Measurements from ENCODE around the gene SERPINI1. TPM values are rescaled to one million over a fixed set of nuclear protein-coding genes. Genes with fewer than 3 reads are reported as not detected.
"Not testable (repeated sequence)": the region's sequence is repeated elsewhere in the genome, so short reads cannot be mapped to it uniquely, and the experiment has no call there.

The SERPINI1 gene
- total RNA-seq, 1 experiment from 2014 or later = 4.4 TPM

- H3K36me3 ChIP-seq (ENCODE audit: control insufficient read depth, insufficient read depth, low read length) = no peaks in the 10 kb centered on the region; the same call in 1 of the 2 replicates
- H3K4me1 ChIP-seq = no peaks in the 10 kb centered on the region
- ChIA-PET POLR2A (no interaction called here), CTCF (no interaction called here)
- no TSS peak for BruUV-seq (replicated peaks)
- intact Hi-C loops (cut with micrococcal nuclease; ENCODE audit: unreplicated experiment) = no loop called here
- H3K4me3 Mint-ChIP-seq (ENCODE audit: unreplicated experiment) = no peak overlapping the region
- no peaks in the 10 kb centered on the region for H3K9me3 Mint-ChIP-seq (ENCODE audit: unreplicated experiment)
- no peak for TF ChIP-seq CTCF (IDR thresholded peaks at IDR 0.05; ENCODE audit: insufficient read depth in 1 of 2, low read depth in 1 of 2, low read length in 1 of 2, severe bottlenecking in 1 of 2, unreplicated experiment in 1 of 2)
- H3K36me3 Mint-ChIP-seq (ENCODE audit: insufficient read depth, unreplicated experiment) = peaks cover 5% of the 10 kb centered on the region
- H3K4me3 ChIP-seq (ENCODE audit: low read depth, low read length) = no peak overlapping the region
- no peaks in the 10 kb centered on the region for H3K27me3 Mint-ChIP-seq (ENCODE audit: insufficient read depth, unreplicated experiment)
- no peak for DNase-seq
- no peaks in the 10 kb centered on the region for H3K9me3 ChIP-seq
- H3K27me3 ChIP-seq (replicated peaks; ENCODE audit: control insufficient read depth, insufficient read depth, low read length) = no peaks in the 10 kb centered on the region
- H3K4me1 Mint-ChIP-seq (ENCODE audit: low read depth, unreplicated experiment) = no peaks in the 10 kb centered on the region
- no peak overlapping the region for H3K27ac Mint-ChIP-seq (ENCODE audit: unreplicated experiment)
These were observed 85.8 kb downstream of the SERPINI1 start for GRCh38 chr3:167821248-167821805.

- Histone ChIP-seq H3K36me3 (ENCODE audit: control insufficient read depth, insufficient read depth, low read length) (no peaks in the 10 kb centered on the region; the same call in 1 of the 2 replicates), H3K4me1 (no peaks in the 10 kb centered on the region), H3K9me3 (no peaks in the 10 kb centered on the region), H3K4me3 (ENCODE audit: low read depth, low read length) (no peak overlapping the region), H3K27me3 (replicated peaks; ENCODE audit: control insufficient read depth, insufficient read depth, low read length) (no peaks in the 10 kb centered on the region)
- no peak for TF ChIP-seq CTCF (IDR thresholded peaks at IDR 0.05; ENCODE audit: insufficient read depth in 1 of 2, low read depth in 1 of 2, low read length in 1 of 2, severe bottlenecking in 1 of 2, unreplicated experiment in 1 of 2)
- Mint-ChIP-seq H3K4me3 (ENCODE audit: unreplicated experiment) (no peak overlapping the region), H3K27ac (ENCODE audit: unreplicated experiment) (no peak overlapping the region), H3K36me3 (ENCODE audit: insufficient read depth, unreplicated experiment) (no peaks in the 10 kb centered on the region), H3K4me1 (ENCODE audit: low read depth, unreplicated experiment) (no peaks in the 10 kb centered on the region), H3K9me3 (ENCODE audit: unreplicated experiment) (no peaks in the 10 kb centered on the region), H3K27me3 (ENCODE audit: insufficient read depth, unreplicated experiment) (no peaks in the 10 kb centered on the region)
- no peak for DNase-seq
- BruUV-seq (replicated peaks) = no TSS peak
- CTCF ChIA-PET = no interaction called here
- intact Hi-C loops (cut with micrococcal nuclease; ENCODE audit: unreplicated experiment) = no loop called here
- POLR2A ChIA-PET = no interaction called here
These were observed 88.2 kb downstream of the SERPINI1 start for GRCh38 chr3:167823738-167824137.

GRCh38 chr3:167827588-167827987, 92.1 kb downstream of the SERPINI1 start:
- CTCF ChIA-PET; H3K4me3 ChIP-seq (ENCODE audit: low read depth, low read length); H3K9me3 ChIP-seq; H3K27me3 Mint-ChIP-seq (ENCODE audit: insufficient read depth, unreplicated experiment); POLR2A ChIA-PET; intact Hi-C loops (cut with micrococcal nuclease; ENCODE audit: unreplicated experiment); H3K4me1 Mint-ChIP-seq (ENCODE audit: low read depth, unreplicated experiment); H3K27me3 ChIP-seq (replicated peaks; ENCODE audit: control insufficient read depth, insufficient read depth, low read length); H3K36me3 Mint-ChIP-seq (ENCODE audit: insufficient read depth, unreplicated experiment); BruUV-seq (replicated peaks); H3K36me3 ChIP-seq (ENCODE audit: control insufficient read depth, insufficient read depth, low read length); DNase-seq; H3K27ac Mint-ChIP-seq (ENCODE audit: unreplicated experiment); H3K9me3 Mint-ChIP-seq (ENCODE audit: unreplicated experiment); H3K4me3 Mint-ChIP-seq (ENCODE audit: unreplicated experiment); H3K4me1 ChIP-seq: not testable (repeated sequence)

- no peak for TF ChIP-seq CTCF (IDR thresholded peaks at IDR 0.05; ENCODE audit: insufficient read depth in 1 of 2, low read depth in 1 of 2, low read length in 1 of 2, severe bottlenecking in 1 of 2, unreplicated experiment in 1 of 2)
- Mint-ChIP-seq H3K9me3 (ENCODE audit: unreplicated experiment) (no peaks in the 10 kb centered on the region), H3K4me3 (ENCODE audit: unreplicated experiment) (no peak overlapping the region), H3K27ac (ENCODE audit: unreplicated experiment) (no peak overlapping the region), H3K4me1 (ENCODE audit: low read depth, unreplicated experiment) (no peaks in the 10 kb centered on the region), H3K27me3 (ENCODE audit: insufficient read depth, unreplicated experiment) (peaks cover 3% of the 10 kb centered on the region), H3K36me3 (ENCODE audit: insufficient read depth, unreplicated experiment) (no peaks in the 10 kb centered on the region)
- Histone ChIP-seq H3K4me3 (ENCODE audit: low read depth, low read length) (no peak overlapping the region), H3K9me3 (no peaks in the 10 kb centered on the region), H3K4me1 (no peaks in the 10 kb centered on the region), H3K27me3 (replicated peaks; ENCODE audit: control insufficient read depth, insufficient read depth, low read length) (no peaks in the 10 kb centered on the region), H3K36me3 (ENCODE audit: control insufficient read depth, insufficient read depth, low read length) (no peaks in the 10 kb centered on the region)
- intact Hi-C loops (cut with micrococcal nuclease; ENCODE audit: unreplicated experiment) = no loop called here
- no TSS peak for BruUV-seq (replicated peaks)
- CTCF ChIA-PET = no interaction called here
- POLR2A ChIA-PET = no interaction called here
- no peak for DNase-seq
These were observed 93.5 kb downstream of the SERPINI1 start for GRCh38 chr3:167829071-167829470.

All from Caco-2 (cell line).